Measurements from ENCODE around the gene HSD11B1. TPM values are rescaled to one million over a fixed set of nuclear protein-coding genes. Genes with fewer than 3 reads are reported as not detected.
A peak's percentile ranks its signal among the peaks of the same experiment; 100 is the strongest.

The HSD11B1 gene
- total RNA-seq, 6 experiments from 2014 or later = 281 to 749 (median 512) TPM

DNA sequence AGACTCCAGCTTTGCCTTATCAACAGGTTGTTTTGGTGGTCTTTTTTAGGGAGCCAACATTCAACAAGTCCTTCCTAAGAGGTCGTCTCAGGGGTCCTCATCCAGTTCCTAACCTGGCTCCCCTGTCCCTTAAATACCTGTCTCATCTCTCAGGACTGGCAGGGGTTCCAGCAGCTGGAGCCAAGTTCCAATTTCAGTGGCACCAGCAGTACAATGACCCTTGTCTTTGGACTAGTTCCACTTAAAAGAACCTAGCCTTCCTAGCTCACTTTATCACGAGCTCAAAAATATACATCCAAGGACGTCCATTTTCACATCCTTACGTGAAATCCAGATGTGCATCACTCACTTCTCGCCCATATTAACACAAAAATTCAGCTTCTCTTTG lies 32.5 kb downstream of the HSD11B1 start:
- TF ChIP-seq CTCF (IDR thresholded peaks at IDR 0.05) (no peak), POLR2A (IDR thresholded peaks at IDR 0.05) (no peak)
- intact Hi-C loops (cut with DNase I) = no loop called here
- DNase-seq (peak in 2 of 3 donors; percentile 24 to 73), ATAC-seq (peak; percentile 19 to 62 (median 46))
- H3K4me3 ChIP-seq = no peak overlapping the region
- H3K36me3 ChIP-seq = peaks cover 0 to 22% (median 6%) of the 10 kb centered on the region in 4 donors
- no peaks in the 10 kb centered on the region for H3K9me3 ChIP-seq
- peaks cover 0 to 33% (median 8%) of the 10 kb centered on the region in 4 donors for H3K4me1 ChIP-seq
- peak overlapping the region in 2 of 3 donors; percentile 13 to 47 for H3K27ac ChIP-seq
- H3K27me3 ChIP-seq = no peaks in the 10 kb centered on the region
- 55% methylated on average over 5 of the region's 5 CpGs for WGBS (ENCODE audit: insufficient coverage, low coverage, low lambda C conversion rate, missing lambda C conversion rate)

DNA sequence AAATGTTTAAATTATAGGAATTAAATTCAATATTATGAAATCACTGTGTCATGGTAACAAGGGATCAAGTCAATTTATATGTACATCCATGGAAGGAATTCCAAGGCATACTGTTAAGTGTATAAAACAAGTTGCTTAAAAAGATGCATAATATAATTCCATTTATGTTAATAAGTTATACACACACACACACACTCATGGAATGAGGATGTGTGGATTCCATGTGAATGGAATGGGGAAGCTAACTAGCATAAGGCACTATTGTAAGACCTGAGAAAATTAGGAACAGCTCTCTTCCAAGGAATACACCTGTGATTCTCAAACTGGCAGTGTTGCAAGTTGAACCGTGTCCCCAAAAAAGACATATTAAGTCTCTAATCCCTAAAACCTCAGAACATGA lies 33.6 kb downstream of the HSD11B1 start:
- DNase-seq (no peak), ATAC-seq (no peak)
- H3K9me3 ChIP-seq = no peaks in the 10 kb centered on the region
- intact Hi-C loops (cut with DNase I) = no loop called here
- H3K27me3 ChIP-seq = no peaks in the 10 kb centered on the region
- no peak overlapping the region for H3K27ac ChIP-seq
- H3K4me3 ChIP-seq = no peak overlapping the region
- H3K36me3 ChIP-seq = peaks cover 0 to 22% (median 5%) of the 10 kb centered on the region in 4 donors
- 100% methylated on average over 1 of the region's 1 CpG for WGBS (ENCODE audit: insufficient coverage, low coverage, low lambda C conversion rate, missing lambda C conversion rate)
- peaks cover 0 to 34% (median 6%) of the 10 kb centered on the region in 4 donors for H3K4me1 ChIP-seq
- no peak for TF ChIP-seq POLR2A (IDR thresholded peaks at IDR 0.05)
- TF ChIP-seq CTCF (IDR thresholded peaks at IDR 0.05) = no peak

- peaks cover 0 to 36% (median 6%) of the 10 kb centered on the region in 4 donors for H3K4me1 ChIP-seq
- H3K4me3 ChIP-seq = no peak overlapping the region
- peak overlapping the region in 2 of 3 donors; percentile 60 to 81 for H3K27ac ChIP-seq
- no peaks in the 10 kb centered on the region for H3K27me3 ChIP-seq
- no peaks in the 10 kb centered on the region for H3K9me3 ChIP-seq
- no peaks in the 10 kb centered on the region for H3K36me3 ChIP-seq
- peak; percentile 75 to 86 (median 80) for ATAC-seq
- peak in 1 of 3 donors; percentile 79 for DNase-seq
- intact Hi-C loops (cut with DNase I) = loop anchor here in 1 of 2 donors (10.0 kb wide), 1 partner anchor 46 kb away; no protein-coding TSS in a partner anchor
- WGBS (ENCODE audit: insufficient coverage, low coverage, low lambda C conversion rate, missing lambda C conversion rate) = 22% methylated on average over 3 of the region's 3 CpGs
- no peak for TF ChIP-seq POLR2A (IDR thresholded peaks at IDR 0.05)
- no peak for TF ChIP-seq CTCF (IDR thresholded peaks at IDR 0.05)
Observed at GRCh38 chr1:209741193-209741592, 36.5 kb downstream of the HSD11B1 start.

DNA sequence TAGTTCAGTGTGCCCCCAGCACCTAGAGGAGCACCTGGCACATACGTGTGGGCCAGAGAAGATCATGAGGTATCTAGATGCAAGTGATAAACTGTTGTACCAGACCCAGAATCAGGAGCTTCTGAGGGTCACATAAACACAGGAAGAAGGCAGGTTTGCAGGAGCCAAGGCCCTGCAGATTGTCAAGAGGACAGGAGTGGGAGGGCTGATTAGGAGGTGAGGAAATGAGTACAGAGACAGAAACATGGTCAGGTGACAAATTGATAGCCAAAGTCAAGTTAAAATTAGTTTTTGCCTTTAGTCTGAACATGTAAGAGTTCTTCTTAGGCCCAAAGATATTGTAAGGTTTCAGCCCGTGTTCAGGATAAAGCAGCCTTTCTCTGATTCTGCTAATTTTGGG lies 37.2 kb downstream of the HSD11B1 start:
- TF ChIP-seq CTCF (IDR thresholded peaks at IDR 0.05) (no peak), POLR2A (IDR thresholded peaks at IDR 0.05) (no peak)
- Histone ChIP-seq H3K27ac (peak overlapping the region; percentile 37 to 81 (median 60)), H3K27me3 (no peaks in the 10 kb centered on the region), H3K9me3 (no peaks in the 10 kb centered on the region), H3K4me3 (no peak overlapping the region), H3K4me1 (peaks cover 0 to 29% (median 6%) of the 10 kb centered on the region in 4 donors), H3K36me3 (no peaks in the 10 kb centered on the region)
- intact Hi-C loops (cut with DNase I) = loop anchor here in 1 of 2 donors (10.0 kb wide), 1 partner anchor 47 kb away; no protein-coding TSS in a partner anchor
- DNase-seq (no peak), ATAC-seq (peak; percentile 29 to 55 (median 42))
- 37% methylated on average over 2 of the region's 2 CpGs for WGBS (ENCODE audit: insufficient coverage, low coverage, low lambda C conversion rate, missing lambda C conversion rate)
